Measurements from ENCODE around the gene MUCL3. TPM values are rescaled to one million over a fixed set of nuclear protein-coding genes. Genes with fewer than 3 reads are reported as not detected.
"Not testable (repeated sequence)": the region's sequence is repeated elsewhere in the genome, so short reads cannot be mapped to it uniquely, and the experiment has no call there.

The MUCL3 gene
- total RNA-seq, 1 experiment from 2014 or later = not detected

DNA sequence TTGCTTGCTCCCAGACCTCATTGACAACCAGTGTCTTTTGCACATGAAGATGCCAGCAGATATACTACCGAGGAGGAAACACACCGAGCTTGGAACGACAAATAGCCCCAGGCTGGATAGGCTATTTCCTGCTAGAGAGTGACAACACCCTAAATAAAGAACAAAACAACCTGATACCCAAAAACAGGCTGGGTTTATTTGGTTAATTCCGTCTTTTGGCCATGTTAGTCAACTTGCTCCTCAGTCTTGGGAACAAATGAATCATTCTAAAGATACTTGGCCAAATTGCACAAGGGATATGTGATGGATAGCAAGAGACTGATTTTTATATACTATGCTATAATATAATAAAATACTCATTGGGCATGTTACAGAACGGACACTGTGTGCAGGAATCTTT lies 58.0 kb downstream of the MUCL3 start:
- H3K4me1 ChIP-seq = no peaks in the 10 kb centered on the region
- H3K27ac Mint-ChIP-seq (ENCODE audit: unreplicated experiment) = no peak overlapping the region
- ChIA-PET POLR2A (interaction anchor here (0.6 kb wide), 1 partner anchor 104 kb away, joined by 3 read pairs; no protein-coding TSS in a partner anchor), CTCF (no interaction called here)
- H3K27me3 ChIP-seq (replicated peaks; ENCODE audit: control insufficient read depth, insufficient read depth, low read length) = no peaks in the 10 kb centered on the region
- BruUV-seq (replicated peaks) = no TSS peak
- H3K9me3 Mint-ChIP-seq (ENCODE audit: unreplicated experiment) = peaks cover 10% of the 10 kb centered on the region
- no peaks in the 10 kb centered on the region for H3K27me3 Mint-ChIP-seq (ENCODE audit: insufficient read depth, unreplicated experiment)
- TF ChIP-seq, protein P1, sequence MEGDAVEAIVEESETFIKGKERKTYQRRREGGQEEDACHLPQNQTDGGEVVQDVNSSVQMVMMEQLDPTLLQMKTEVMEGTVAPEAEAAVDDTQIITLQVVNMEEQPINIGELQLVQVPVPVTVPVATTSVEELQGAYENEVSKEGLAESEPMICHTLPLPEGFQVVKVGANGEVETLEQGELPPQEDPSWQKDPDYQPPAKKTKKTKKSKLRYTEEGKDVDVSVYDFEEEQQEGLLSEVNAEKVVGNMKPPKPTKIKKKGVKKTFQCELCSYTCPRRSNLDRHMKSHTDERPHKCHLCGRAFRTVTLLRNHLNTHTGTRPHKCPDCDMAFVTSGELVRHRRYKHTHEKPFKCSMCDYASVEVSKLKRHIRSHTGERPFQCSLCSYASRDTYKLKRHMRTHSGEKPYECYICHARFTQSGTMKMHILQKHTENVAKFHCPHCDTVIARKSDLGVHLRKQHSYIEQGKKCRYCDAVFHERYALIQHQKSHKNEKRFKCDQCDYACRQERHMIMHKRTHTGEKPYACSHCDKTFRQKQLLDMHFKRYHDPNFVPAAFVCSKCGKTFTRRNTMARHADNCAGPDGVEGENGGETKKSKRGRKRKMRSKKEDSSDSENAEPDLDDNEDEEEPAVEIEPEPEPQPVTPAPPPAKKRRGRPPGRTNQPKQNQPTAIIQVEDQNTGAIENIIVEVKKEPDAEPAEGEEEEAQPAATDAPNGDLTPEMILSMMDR (IDR thresholded peaks at IDR 0.05; ENCODE audit: insufficient read depth in 1 of 2, low read depth in 1 of 2, low read length in 1 of 2, severe bottlenecking in 1 of 2, unreplicated experiment in 1 of 2) = no peak
- no peak overlapping the region for H3K4me3 ChIP-seq (ENCODE audit: low read depth, low read length)
- no peaks in the 10 kb centered on the region for H3K36me3 ChIP-seq (ENCODE audit: control insufficient read depth, insufficient read depth, low read length)
- H3K36me3 Mint-ChIP-seq (ENCODE audit: insufficient read depth, unreplicated experiment) = no peaks in the 10 kb centered on the region
- intact Hi-C loops (cut with micrococcal nuclease; ENCODE audit: unreplicated experiment) = no loop called here
- no peaks in the 10 kb centered on the region for H3K9me3 ChIP-seq
- no peak for DNase-seq
- H3K4me3 Mint-ChIP-seq (ENCODE audit: unreplicated experiment) = no peak overlapping the region
- H3K4me1 Mint-ChIP-seq (ENCODE audit: low read depth, unreplicated experiment) = no peaks in the 10 kb centered on the region

DNA sequence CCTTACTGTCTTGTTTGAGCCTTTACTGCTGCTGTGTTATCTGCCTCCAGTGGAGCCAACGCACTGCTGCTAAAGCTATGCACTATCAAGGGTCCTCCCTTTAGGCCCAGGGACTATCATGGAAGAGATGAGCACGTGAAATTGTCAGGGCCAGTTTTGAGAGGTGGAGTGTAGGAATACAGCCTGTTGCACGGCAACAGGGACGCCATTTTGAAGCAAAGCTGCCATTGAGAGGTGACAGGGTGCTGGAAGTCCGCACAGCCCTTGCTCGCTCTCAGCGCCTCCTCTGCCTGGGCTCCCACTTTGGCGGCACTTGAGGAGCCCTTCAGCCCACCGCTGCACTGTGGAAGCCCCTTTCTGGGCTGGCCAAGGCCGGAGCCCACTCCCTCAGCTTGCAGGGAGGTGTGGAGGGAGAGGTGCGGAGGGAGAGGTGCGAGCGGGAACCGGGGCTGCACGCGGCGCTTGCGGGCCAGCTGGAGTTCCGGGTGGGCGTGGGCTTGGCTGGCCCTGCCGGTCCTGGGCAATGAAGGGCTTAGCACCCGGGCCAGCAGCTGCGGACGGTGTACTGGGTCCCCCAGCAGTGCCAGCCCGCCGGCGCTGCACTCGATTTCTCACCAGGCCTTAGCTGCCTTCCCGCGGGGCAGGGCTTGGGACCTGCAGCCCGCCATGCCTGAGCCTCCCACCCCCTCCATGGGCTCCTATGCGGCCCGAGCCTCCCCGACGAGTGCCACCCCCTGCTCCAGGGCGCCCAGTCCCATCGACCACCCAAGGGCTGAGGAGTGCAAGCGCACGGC lies 59.5 kb downstream of the MUCL3 start:
- H3K27ac Mint-ChIP-seq (ENCODE audit: unreplicated experiment); H3K27me3 ChIP-seq (replicated peaks; ENCODE audit: control insufficient read depth, insufficient read depth, low read length); H3K9me3 ChIP-seq; H3K36me3 Mint-ChIP-seq (ENCODE audit: insufficient read depth, unreplicated experiment); H3K4me3 ChIP-seq (ENCODE audit: low read depth, low read length); BruUV-seq (replicated peaks); CTCF ChIA-PET; H3K4me3 Mint-ChIP-seq (ENCODE audit: unreplicated experiment); H3K4me1 Mint-ChIP-seq (ENCODE audit: low read depth, unreplicated experiment); DNase-seq; H3K27me3 Mint-ChIP-seq (ENCODE audit: insufficient read depth, unreplicated experiment); intact Hi-C loops (cut with micrococcal nuclease; ENCODE audit: unreplicated experiment); POLR2A ChIA-PET; H3K36me3 ChIP-seq (ENCODE audit: control insufficient read depth, insufficient read depth, low read length); H3K9me3 Mint-ChIP-seq (ENCODE audit: unreplicated experiment); H3K4me1 ChIP-seq: not testable (repeated sequence)

DNA sequence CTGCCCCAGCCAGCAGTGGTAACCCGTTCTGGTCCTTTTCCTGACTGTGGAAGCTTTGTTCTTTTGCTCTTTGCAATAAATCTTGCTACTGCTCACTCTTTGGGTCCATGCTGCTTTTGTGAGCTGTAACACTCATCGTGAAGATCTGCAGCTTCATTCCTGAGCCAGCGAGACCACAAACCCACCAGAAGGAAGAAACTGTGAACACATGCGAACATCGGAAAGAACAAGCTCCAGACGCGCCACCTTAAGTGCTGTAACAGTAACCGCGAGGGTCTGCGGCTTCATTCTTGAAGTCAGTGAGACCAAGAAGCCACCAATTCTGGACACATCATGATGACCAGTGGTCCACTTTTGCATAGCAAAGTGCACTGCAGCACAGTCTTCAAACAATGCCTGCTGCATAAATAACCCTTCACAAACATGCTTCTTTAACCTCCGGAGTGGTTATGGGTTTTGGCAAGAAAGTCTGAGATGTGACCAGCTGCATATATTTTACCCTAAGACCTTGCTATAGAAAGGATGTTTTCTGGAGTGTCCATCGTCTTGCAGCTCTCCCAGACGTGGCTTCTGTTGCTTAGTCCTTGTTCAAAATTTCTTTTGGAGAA lies 60.6 kb downstream of the MUCL3 start:
- Mint-ChIP-seq H3K27me3 (ENCODE audit: insufficient read depth, unreplicated experiment) (no peaks in the 10 kb centered on the region), H3K9me3 (ENCODE audit: unreplicated experiment) (peaks cover 10% of the 10 kb centered on the region), H3K4me1 (ENCODE audit: low read depth, unreplicated experiment) (no peaks in the 10 kb centered on the region), H3K27ac (ENCODE audit: unreplicated experiment) (no peak overlapping the region), H3K4me3 (ENCODE audit: unreplicated experiment) (no peak overlapping the region), H3K36me3 (ENCODE audit: insufficient read depth, unreplicated experiment) (no peaks in the 10 kb centered on the region)
- intact Hi-C loops (cut with micrococcal nuclease; ENCODE audit: unreplicated experiment) = no loop called here
- TF ChIP-seq, protein P1 (IDR thresholded peaks at IDR 0.05; ENCODE audit: insufficient read depth in 1 of 2, low read depth in 1 of 2, low read length in 1 of 2, severe bottlenecking in 1 of 2, unreplicated experiment in 1 of 2) = no peak
- no peaks in the 10 kb centered on the region for H3K4me1 ChIP-seq
- CTCF ChIA-PET = no interaction called here
- H3K9me3 ChIP-seq = no peaks in the 10 kb centered on the region
- no peaks in the 10 kb centered on the region for H3K36me3 ChIP-seq (ENCODE audit: control insufficient read depth, insufficient read depth, low read length)
- H3K27me3 ChIP-seq (replicated peaks; ENCODE audit: control insufficient read depth, insufficient read depth, low read length) = no peaks in the 10 kb centered on the region
- POLR2A ChIA-PET = no interaction called here
- BruUV-seq (replicated peaks) = no TSS peak
- H3K4me3 ChIP-seq (ENCODE audit: low read depth, low read length) = no peak overlapping the region
- no peak for DNase-seq

Measured in Caco-2 (cell line).